ENCODE data around the gene TMTC1.

DNA sequence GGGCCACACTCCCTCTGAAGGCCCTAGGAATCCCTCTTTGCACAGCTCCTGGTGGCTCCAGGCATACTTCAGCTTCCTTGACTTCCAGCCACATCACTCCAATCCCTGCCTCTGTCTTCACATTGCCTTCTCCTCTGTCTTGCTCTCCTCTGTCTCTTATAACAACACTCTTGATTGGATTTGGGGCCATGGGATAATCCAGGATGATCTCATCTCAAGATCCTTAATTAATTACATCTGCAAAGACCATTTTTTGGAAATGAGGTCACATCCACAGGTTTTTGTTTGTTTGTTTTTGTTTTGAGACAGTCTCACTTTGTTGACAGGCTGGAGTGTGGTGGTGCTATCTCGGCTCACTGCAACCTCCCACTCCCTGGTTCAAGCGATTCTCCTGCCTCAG is 88.7 kb downstream of the TMTC1 start:
- TF ChIP-seq POLR2A (IDR thresholded peaks at IDR 0.05) = no peak
- TF ChIP-seq, protein P1, sequence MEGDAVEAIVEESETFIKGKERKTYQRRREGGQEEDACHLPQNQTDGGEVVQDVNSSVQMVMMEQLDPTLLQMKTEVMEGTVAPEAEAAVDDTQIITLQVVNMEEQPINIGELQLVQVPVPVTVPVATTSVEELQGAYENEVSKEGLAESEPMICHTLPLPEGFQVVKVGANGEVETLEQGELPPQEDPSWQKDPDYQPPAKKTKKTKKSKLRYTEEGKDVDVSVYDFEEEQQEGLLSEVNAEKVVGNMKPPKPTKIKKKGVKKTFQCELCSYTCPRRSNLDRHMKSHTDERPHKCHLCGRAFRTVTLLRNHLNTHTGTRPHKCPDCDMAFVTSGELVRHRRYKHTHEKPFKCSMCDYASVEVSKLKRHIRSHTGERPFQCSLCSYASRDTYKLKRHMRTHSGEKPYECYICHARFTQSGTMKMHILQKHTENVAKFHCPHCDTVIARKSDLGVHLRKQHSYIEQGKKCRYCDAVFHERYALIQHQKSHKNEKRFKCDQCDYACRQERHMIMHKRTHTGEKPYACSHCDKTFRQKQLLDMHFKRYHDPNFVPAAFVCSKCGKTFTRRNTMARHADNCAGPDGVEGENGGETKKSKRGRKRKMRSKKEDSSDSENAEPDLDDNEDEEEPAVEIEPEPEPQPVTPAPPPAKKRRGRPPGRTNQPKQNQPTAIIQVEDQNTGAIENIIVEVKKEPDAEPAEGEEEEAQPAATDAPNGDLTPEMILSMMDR (IDR thresholded peaks at IDR 0.05 in 8 of 11, conservative IDR thresholded peaks at IDR 0.05 in 3 of 11) = no peak
- TF ChIP-seq POLR2AphosphoS5 (IDR thresholded peaks at IDR 0.05) = no peak

All from spleen (tissue), 7 donors.